Heart left ventricle (tissue), 13 donors: ENCODE measurements around the gene POTEC.
"Not testable (repeated sequence)": the region's sequence is repeated elsewhere in the genome, so short reads cannot be mapped to it uniquely, and the experiment has no call there.

ENCODE experiments used
- POLR2A ChIP-seq, 2 donors: fragments of 450-650 bp; IDR thresholded peaks; one replicate each; pipeline ENCODE4 v1.6.1; 2017; ENCODE audit warnings: antibody characterized with exemption in 2 of 2, mild to moderate bottlenecking in 2 of 2, moderate library complexity in 2 of 2
- TF ChIP-seq, protein P1 (sequence below), 12 donors: fragments of 200-600 bp; sonication (generic) in 4 of 12; IDR thresholded peaks; one replicate each; pipeline versions ENCODE4 v1.5.0 to v1.8.0; 2018 to 2022; ENCODE audit warnings: antibody characterized with exemption in 12 of 12, mild to moderate bottlenecking in 5 of 12
- donor health status: ischemic (EF 13 %, LVEDD 7.1; RV severe dilation, severe dysfunction).
- donor health status: DM: no; HTN: yes; CAD: no.
- donor health status: DM: no; HTN: no; CAD: no.
- donor health status: ischemic (EF 25% LVEDD 6.9; RV normal size, moderate dysfunction).
- donor health status: ischemic (EF 25% LVEDD 5.7; RV mildly dilated, moderate dysfunction).
- donor health status: ischemic (EF 35%, LVEDD 5.7; RV mildly dilated, moderate dysfunction).
- donor health status: nonischemic (EF 11% LVEDD 7.7; RV severe dilation, severe dysfunction).
- donor health status: DM: yes; HTN: yes; CAD: no.
- donor health status: PGD.
- donor health status: ischemic (EF 29% LVEDD 5.4; RV normal size, mild dysfunction).
- donor health status: nonischemic (EF 23%, LVEDD 6.1; RV moderate dilation, normal function).

DNA sequence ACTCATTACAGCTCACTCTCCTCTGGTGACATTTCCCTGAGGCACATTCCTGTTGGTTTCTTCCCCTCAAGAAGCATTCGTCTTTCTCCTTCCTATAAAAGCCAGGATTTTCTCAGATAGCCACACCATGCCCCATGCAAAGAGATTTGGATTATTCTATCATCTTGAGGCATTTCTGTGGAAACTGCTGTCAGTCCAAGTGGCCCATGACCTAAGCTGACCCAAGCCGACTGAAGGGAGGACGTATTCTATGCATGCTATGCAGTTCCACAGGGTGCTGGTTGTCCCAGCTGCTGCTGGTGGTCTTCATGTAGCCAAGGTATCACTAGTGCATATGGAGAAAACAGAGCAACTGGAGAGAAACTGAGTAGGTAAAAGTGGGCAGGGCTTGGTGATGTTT, 73.0 kb downstream of the POTEC start:
- TF ChIP-seq, protein P1, sequence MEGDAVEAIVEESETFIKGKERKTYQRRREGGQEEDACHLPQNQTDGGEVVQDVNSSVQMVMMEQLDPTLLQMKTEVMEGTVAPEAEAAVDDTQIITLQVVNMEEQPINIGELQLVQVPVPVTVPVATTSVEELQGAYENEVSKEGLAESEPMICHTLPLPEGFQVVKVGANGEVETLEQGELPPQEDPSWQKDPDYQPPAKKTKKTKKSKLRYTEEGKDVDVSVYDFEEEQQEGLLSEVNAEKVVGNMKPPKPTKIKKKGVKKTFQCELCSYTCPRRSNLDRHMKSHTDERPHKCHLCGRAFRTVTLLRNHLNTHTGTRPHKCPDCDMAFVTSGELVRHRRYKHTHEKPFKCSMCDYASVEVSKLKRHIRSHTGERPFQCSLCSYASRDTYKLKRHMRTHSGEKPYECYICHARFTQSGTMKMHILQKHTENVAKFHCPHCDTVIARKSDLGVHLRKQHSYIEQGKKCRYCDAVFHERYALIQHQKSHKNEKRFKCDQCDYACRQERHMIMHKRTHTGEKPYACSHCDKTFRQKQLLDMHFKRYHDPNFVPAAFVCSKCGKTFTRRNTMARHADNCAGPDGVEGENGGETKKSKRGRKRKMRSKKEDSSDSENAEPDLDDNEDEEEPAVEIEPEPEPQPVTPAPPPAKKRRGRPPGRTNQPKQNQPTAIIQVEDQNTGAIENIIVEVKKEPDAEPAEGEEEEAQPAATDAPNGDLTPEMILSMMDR (IDR thresholded peaks at IDR 0.05) = not testable (repeated sequence)
- not testable (repeated sequence) for TF ChIP-seq POLR2A (IDR thresholded peaks at IDR 0.05)
